WI38 (cell line): Measurements from ENCODE around the gene NLRP6.
"Not testable (repeated sequence)": the region's sequence is repeated elsewhere in the genome, so short reads cannot be mapped to it uniquely, and the experiment has no call there.

ENCODE experiments used
- H3K4me3 ChIP-seq: 2 replicates; pipeline ENCODE4 v1.5.1; 2011; ENCODE audit warnings: low read depth, mild to moderate bottlenecking, control low read depth, low read length
- TF ChIP-seq, protein P1 (sequence below): IDR thresholded peaks from 2 replicates; pipeline ENCODE4 v1.5.1; 2012; ENCODE audit warnings: low read depth, mild to moderate bottlenecking, control low read depth, low read length

NLRP6 gene

DNA sequence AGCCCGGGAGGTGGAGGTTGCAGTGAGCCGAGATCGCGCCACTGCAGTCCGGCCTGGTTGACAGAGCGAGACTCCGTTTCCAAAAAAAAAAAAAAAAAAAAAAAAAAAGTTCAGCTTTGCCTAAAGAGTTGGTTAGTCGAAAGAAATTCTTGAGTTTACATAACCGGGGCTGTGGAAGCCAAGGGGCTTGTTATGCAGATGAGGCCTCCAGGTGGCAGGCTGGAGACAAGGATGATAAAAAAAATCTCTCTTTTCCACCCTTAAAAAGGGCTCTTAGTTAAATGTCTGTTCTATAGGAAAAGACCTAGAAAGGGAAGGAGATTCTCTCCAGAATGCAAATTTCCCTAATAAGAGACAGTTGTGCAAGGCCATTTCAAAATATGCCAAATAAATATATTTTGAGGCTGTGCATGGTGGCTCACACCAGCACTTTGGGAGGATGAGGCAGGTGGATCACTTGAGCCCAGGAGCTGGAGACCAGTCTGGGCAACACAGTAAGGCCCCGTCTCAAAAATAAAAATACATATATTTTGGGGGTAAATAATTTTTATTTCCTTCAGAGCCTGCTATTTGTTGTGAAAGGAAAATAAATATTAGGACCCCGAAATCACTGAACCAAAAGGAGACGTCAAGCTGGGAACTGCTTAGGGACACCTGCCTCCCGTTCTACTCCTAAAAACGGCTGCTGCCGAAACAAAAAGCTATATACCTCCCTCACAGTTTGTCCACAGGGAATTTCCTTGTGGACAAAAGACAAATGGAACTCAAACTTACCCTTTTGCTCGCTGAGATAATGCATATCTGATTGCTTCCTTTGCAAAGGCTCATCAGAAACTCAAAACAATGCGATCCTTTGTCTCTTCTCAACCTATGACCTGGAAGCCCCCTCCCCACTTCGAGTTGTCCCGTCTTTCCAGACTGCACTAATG is 27.0 kb downstream of the NLRP6 start:
- TF ChIP-seq, protein P1, sequence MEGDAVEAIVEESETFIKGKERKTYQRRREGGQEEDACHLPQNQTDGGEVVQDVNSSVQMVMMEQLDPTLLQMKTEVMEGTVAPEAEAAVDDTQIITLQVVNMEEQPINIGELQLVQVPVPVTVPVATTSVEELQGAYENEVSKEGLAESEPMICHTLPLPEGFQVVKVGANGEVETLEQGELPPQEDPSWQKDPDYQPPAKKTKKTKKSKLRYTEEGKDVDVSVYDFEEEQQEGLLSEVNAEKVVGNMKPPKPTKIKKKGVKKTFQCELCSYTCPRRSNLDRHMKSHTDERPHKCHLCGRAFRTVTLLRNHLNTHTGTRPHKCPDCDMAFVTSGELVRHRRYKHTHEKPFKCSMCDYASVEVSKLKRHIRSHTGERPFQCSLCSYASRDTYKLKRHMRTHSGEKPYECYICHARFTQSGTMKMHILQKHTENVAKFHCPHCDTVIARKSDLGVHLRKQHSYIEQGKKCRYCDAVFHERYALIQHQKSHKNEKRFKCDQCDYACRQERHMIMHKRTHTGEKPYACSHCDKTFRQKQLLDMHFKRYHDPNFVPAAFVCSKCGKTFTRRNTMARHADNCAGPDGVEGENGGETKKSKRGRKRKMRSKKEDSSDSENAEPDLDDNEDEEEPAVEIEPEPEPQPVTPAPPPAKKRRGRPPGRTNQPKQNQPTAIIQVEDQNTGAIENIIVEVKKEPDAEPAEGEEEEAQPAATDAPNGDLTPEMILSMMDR: peak; percentile 73
- no peak overlapping the region for H3K4me3 ChIP-seq

DNA sequence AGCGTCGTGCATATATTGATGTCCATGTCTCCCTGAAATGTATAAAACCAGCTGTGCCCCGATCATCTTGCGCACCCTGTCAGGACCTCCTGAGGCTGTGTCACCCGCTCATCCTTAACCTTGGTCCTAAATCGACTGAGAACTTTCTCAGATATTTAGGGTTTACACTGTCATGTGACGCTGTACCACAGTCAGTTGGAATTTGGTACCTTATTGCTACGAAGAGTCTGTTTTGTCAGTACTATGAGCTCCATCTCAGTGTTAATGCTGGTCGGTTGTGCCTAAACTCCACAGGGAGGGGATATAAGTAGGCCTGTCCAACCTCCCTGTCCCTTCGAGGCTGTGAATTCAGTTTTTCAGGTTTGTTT is 27.6 kb downstream of the NLRP6 start:
- no peak overlapping the region for H3K4me3 ChIP-seq
- TF ChIP-seq, protein P1: no peak

DNA sequence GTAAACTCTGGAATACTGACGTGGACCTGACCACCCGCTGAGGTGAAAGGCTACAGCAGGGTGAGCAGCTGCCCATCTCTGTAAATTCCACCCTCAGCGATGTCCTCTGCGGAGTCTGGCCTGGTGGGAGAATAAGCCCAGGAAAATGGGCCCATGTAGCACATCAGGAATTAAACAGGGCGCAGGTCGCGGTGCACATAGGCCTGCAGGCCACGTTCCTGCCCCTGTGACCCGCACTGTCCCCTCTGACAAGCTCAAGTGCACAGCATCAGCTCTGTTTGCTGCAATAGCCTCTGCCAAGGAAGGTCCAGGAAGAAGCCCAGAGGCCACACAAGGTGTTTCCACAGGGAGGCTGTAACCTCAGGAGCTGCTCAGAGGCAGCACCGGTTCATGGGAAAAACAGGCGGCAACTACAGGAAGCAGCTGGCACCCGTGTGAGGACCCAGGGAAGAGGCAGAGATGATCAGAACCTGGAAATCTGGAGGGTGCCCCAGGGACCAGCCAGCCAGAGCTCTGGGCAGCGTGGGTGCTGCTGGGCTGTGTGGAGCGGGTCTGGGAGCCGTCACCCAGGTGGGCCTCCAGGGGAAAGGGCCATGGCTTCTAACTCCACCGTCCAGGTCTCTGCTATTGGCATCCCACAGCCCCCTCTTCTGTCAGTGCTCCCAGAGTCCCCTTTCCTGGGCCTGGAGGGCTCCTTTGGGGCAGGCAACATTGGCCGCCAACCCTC is 28.6 kb downstream of the NLRP6 start:
- H3K4me3 ChIP-seq: no peak overlapping the region

DNA sequence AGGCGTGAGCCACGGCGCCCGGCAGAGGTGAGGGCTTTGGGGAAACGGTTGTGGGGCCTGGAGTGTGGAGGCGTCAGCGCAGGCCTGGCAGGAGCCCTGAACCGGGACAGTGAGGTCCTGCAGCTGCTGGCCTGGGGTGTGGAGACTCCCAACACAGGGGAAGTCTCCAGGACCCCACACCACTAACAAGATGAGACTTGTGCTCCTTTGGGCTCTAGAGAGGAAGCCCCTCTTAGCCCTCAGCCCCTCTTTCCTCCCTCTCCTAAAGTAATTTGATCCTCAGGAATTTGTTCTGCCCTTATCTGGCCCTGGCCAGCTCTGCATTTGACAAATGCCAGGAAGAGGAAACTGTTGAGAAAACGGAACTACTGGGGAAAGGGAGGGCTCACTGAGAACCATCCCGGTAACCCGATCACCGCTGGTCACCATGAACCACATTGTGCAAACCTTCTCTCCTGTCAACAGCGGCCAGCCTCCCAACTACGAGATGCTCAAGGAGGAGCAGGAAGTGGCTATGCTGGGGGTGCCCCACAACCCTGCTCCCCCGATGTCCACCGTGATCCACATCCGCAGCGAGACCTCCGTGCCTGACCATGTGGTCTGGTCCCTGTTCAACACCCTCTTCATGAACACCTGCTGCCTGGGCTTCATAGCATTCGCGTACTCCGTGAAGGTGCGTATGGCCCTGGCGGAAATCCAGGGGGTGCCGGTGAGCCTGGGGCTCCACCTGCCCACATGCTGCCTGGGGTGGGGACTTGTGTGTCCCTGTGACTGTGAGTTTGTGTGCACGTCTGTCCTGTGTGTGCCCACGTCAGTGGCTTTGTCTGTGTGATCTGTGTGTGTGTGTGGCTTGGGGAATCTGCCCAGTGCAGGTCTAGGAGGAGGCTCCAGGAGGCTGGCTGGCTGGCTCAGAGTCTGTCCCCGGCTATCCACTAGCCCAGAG is 29.8 kb downstream of the NLRP6 start, which contains the start of gene IFITM2:
Gene IFITM2 (plus strand): TSS at position 51 of the 943 bp plus-strand sequence. CDS start 377 bp downstream, at position 428.
- peak within 1 kb of the TSS; percentile 62 for H3K4me3 ChIP-seq

More for the DNA sequence above, 28.6 kb downstream of the NLRP6 start:
- TF ChIP-seq, protein P1: no peak

DNA sequence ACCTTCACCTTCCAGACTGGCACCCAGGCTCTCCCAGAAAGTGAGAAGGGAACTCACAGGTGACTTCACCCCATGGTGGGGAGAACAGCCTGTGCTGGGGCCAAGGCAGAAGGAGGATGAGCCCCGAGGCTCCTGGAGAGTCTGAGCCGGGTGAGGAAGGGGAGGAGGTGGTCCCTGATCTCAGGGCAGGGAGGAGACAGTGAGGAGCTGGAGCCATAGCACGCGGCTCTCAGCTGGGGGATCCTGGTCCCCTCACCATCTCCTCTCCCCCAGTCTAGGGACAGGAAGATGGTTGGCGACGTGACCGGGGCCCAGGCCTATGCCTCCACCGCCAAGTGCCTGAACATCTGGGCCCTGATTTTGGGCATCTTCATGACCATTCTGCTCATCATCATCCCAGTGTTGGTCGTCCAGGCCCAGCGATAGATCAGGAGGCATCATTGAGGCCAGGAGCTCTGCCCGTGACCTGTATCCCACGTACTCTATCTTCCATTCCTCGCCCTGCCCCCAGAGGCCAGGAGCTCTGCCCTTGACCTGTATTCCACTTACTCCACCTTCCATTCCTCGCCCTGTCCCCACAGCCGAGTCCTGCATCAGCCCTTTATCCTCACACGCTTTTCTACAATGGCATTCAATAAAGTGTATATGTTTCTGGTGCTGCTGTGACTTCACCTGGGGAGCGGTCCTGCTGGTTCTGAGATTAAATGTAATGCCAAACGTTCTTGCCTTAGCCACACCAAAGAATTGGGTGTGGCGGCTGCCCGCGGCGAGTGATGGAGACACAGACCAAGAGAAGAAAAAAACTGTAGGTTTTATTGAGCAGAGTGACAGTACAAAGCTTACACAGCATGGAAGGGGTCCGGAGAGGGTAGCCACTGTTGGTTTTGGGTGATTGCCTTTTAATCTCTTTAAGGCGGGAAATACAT is 30.8 kb downstream of the NLRP6 start:
- peak overlapping the region; percentile 62 for H3K4me3 ChIP-seq

DNA sequence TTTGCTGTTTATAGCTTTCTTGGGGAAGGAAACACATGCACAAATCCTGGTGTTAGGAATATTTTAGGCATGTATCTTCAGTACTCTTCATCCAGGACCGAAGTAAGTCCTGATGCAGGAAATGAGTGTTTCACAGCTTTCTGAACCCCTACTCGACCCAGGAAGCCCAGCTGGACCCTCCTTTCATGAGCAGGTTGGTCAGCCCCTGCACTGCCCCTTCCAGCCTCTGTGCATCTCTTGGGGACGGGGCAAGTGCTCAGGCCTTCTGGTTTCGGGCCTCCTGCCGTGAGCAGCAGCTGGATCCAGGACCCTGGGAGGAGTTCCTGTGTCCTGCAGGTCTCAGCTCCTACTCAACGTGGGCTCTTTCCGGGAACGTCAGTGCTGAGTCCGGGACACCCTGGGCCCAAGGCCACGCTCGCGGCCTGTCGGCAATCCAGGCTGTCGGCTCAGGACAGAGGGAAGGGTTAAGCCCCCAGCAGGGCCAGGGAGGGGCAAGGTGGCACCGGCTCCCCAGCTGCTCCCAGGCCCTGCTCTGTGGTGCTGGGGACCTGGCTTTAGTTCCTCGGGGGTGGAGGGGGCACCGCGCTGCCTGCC is 31.9 kb downstream of the NLRP6 start:
- H3K4me3 ChIP-seq: peak overlapping the region; percentile 62

DNA sequence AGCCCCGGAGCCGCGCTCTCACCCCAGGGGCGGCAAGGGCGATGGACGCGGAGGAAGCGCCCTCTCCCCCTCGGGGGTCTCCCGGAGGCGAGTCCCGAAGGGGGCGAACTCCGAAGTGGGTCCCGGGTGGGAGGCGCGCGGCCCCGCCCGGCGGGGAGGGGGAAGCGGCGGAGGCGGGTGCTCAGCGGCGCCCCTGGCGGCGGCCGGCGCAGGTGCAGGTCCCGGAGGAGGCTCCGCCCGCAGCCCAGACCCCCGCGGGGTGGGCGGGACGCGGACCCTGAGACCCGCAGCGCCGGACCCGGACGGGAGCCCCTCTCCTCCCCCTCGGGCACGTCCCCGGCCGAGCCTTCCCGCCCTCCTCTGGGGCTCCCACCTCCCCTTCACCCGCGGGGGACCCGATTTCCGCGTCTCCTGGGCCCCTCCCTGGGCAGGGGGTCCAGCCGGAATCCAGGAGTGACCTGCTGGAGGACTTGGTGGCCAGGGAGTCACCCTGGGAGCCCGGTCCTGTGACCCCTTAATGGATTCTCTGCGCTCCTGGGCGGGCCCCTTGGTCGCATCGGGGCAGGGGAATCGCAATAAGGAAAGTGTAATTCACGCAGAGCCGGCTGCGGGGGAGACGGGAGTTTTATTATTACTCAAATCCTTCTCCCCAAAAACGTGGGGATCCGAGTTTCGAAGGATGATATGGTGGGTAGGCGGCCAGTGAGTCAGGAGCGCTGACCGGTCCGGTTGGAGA is 33.0 kb downstream of the NLRP6 start:
- H3K4me3 ChIP-seq: not testable (repeated sequence)
